Measurements from ENCODE around the gene SLC2A5.

The SLC2A5 gene

DNA sequence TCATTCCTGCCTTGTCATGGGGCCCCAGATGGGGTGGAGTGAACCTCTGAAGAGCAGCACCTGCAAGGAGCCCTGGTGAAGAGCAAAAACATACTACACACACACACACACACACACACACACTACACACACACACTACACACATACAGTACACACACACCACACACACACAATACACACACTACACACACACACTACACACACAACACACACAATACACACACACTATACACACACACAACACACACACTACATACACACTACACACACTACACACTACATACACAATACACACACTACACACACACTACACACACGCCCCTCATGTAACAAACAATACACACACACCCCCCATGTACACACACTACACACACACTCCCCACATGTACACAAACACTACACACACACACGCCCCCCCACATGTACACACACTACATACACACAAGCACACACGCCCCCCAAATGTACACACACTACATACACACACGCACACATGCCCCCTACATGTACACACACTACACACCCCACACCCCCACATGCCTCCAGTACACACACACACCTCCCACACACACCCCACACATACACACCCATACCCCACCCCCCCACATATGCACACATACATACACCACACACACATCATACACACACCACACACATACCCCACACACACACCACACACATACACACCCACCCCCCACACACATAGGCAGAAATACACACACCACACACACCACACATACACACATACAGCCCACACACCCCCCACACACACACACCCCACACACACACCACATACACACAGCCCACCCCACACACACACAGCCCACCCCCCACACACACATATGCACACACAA is 9.3 kb downstream of the SLC2A5 start:
- no peak for FAIRE-seq

DNA sequence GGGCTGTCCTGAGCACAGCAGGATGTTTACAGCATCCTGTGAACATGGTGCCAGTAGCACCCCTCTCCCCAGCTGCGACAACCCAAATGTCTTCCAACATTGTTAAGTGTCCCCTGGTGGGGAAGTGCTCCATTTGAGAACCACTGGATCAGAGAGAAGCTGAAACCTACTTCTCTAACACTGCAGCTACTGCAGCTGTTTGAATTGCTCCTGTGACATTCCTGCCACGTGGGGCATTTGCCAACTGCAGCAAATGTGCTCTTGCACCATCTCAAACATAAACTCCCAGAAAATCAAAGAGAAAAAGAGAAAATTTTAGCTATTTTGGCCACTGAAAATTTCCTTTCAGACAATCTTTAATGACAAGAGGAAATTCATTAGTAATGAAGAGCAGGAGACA is 11.0 kb downstream of the SLC2A5 start:
- FAIRE-seq = no peak

DNA sequence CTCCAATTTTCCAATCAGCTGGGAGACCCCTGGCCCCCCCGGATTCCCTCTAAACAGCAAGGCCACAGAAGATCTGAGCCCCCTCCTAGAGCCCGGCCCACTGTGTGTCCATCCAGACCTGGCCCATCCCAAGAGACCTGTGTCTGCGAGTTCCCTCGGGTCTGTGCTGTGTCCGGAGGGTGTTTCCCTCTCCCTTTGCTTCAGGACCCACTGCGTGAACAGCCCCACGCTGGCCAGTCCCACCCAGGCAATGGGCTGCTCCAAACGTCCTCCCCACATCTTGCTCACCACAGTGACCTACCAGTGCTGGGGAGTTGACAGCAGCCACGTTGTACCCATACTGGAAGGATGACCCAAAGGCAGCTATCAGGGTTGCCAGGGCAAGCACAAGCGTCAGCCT is 11.6 kb downstream of the SLC2A5 start:
- no peak for FAIRE-seq

DNA sequence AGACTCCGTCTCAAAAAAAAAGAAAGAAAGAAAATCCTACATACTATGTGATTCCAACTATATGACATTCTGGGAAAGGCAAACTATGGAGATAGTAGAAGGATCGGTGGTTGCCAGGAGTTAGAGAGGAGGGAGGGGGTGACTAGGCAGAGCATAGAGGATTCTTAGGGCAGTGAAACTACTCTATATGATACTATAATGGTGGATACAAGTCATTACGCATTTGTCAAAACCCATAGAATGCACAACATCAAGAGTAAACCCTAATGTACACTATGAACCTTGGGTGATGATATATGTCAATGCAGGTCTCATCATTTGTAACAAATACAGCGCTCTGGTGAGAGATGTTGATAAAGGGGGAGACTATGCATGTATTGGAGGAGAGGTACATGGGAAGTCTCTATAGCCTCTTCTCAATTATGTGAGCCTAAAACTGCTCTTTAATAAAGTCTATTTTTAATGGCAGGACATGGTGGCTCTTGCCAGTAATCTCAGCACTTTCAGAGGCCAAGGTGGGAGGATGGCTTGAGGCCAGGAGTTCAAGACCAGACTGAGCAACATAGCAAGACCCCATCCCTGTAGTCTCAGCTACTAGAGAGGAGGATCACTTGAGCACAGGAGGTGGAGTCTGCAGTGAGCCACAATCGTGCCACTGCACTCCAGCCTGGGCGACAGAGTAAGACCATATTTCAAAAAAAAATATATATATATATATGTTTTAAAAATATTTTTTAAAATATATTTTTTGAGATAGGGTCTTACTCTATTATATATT is 17.0 kb downstream of the SLC2A5 start:
- no peak for FAIRE-seq

DNA sequence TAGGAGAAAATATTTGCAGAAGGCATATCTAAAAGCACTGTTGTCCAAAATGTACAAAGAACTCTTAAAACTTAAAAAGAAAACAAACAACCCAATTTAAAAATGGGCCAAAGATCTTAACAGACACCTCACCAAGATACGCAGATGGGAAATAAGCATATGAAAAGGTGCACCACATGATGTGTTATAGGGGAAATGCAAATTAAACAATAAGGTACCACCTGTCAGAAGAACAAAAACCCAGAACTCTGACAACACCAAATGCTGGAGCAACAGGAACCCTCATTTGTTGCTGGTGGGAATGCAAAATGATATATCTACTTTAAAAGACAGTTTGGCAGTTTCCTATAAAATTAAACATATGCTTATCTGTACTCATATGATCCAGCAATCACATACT is 18.1 kb downstream of the SLC2A5 start:
- FAIRE-seq = no peak

DNA sequence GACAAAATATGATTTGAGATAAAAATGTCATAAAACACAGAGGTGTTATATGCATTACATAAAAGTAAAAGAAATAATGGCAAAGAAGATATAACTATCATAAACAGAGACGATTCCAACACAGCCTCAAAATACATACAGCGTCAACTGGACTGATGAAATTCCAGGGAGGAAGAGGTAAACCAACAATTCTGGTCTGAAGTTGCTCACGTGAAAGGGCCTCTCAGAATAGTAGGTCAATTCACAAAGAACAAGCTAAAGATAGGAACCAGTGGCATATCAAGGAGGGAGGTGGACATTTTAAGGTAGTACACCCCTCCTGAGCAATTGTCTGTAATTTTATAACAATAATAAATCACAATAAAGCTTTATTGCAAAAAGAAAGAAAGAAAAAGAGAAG is 18.6 kb downstream of the SLC2A5 start:
- no peak for FAIRE-seq

DNA sequence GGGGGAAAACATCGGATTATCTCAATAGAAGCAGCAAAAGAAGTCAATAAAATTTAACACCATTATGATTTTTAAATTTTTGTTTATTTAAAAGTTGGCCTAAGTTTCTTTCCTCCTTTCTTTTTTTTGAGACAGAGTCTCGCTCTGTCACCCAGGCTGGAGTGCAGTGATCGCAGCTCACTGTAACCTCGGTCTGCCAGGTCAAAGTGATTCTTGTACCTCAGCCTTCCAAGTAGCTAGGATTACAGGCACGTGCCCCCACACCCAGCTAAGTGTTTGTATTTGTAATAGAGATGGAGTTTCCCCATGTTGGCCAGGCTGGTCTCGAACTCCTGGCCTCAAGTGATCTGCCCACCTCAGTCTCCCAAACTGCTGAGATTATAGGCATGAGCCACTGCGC is 20.9 kb downstream of the SLC2A5 start:
- no peak for FAIRE-seq

DNA sequence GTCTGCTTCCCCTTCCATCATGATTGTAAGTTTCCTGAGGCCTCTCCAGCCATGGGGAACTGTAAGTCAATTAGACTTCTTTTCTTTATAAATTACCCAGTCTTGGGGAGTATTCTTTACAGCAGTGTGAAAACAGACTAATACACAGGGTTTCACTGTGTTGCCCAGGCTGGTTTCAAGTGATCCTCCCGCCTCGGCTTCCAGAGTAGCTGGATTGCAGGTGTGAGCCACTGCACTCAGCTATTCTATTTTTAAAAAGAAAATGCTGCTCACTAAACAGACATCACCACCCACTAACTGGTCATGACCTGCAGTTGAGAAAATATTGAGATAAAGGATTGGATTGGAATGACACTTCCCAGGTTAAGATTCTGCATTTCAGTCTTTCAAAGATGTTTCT is 22.4 kb downstream of the SLC2A5 start:
- FAIRE-seq = no peak

DNA sequence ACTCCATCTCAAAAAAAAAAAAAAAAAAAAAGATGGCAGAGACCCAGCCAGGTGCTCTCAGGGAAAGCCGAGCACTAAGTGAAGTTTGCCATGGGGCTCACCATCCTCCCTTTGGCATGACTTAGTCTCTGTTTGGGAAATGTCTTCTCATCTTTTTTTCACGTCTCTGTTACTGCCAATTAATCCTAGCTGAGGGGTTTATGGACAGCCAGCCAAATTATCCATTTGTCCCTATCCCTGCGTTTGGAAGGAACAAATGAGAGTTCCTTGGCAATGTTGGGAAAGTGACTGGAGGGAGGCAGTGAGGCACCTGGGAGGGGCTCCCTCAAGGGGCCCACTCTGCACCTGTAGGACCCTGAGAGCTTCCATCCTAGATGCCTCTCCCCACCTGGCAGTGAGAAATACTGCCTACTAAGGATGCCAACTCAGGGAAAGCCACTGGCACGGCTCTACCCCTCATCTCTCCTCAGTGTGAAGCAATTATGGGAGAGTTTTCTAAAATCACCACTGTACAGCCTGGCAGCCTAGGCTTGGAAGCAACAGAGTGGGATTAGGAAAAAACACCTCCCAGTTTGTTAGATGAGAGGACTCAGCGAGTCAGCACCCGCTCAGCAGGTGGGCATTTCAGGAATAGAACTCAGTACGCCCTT is 23.4 kb downstream of the SLC2A5 start:
- no peak for FAIRE-seq

DNA sequence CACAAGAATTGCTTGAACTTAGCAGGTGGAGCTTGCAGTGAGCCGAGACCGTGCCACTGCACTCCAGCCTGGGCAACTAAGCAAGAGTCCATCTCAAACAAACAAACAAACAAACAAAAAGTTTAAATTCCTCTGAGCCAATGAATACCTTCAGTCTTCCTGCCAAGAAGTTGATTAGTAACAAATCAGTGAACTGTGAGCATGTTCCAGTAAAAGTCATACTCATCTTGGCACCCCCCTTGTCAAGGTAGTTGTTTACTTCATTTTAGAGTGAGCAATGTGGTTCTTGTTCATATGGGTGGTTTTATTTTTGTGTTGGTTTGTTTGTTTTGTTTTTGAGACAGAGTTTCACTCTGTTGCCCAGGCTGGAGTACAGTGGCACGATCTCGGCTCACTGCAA is 25.2 kb downstream of the SLC2A5 start:
- FAIRE-seq = no peak

DNA sequence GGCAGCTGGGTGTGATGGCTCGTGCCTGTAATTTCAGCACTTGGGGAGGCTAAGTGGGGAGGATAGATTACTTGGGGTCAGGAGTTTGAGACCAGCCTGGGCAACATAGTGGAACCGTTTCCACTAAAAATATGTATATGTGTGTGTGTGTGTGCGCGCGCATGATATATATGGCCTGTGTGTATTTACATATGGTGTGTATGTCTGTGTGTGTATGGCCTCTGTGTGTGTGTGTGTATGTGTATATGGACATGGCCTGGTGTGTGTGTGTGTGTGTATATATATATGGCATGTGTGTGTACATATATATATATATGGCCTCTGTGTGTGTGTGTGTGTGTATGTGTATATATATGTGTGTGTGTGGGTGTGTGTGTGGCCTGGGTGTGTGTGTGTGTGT is 27.2 kb downstream of the SLC2A5 start:
- no peak for FAIRE-seq

DNA sequence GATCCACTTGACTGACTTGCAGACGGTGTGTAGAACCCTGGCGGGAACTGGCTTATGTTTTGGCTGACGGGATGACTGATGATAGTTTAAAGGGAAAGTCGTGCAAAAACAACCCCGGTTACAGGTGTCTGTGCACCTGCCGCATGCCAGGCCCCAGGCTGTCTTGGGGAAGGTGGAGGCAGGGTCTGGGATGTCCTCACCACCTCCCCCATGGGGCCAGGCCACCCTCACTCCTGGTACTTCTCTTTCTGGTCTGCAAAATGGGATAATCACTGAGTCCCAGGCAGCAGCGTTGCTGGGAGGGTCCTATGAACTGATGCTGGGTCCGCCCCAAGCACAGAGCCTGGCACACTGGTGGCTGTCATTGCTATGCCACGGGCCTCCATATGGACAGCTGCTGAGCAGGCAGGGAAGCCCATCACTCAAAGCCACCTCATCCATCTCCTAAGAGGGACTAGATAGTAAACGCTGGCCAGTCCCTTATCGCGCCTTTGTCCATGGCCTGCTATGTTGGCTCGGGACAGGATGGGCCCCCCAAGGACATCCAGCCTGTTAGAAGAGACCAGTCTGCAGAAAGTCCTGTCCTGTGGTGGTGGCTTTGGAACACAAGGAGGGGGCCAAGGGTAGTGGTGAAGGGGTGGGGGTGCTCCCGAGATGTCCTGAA is 28.2 kb downstream of the SLC2A5 start:
- no peak for FAIRE-seq

DNA sequence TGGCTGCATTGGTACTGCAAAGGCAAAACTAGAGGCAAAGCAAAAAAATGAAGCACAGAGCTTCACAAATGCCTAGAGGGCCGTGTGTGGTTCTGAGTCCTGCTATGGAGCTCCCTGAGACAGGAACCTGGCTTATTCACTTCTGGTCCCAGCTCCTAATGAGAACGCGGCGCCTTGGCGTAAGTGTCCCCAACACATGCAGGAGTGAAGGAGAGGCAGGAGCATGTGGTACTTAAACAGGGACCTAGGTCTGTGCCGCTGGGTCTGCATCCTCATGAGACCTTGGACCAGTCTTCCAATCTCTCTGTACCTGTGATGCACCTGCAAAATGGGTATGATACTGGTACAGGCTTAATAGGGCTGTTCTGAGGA is 28.8 kb downstream of the SLC2A5 start:
- no peak for FAIRE-seq

DNA sequence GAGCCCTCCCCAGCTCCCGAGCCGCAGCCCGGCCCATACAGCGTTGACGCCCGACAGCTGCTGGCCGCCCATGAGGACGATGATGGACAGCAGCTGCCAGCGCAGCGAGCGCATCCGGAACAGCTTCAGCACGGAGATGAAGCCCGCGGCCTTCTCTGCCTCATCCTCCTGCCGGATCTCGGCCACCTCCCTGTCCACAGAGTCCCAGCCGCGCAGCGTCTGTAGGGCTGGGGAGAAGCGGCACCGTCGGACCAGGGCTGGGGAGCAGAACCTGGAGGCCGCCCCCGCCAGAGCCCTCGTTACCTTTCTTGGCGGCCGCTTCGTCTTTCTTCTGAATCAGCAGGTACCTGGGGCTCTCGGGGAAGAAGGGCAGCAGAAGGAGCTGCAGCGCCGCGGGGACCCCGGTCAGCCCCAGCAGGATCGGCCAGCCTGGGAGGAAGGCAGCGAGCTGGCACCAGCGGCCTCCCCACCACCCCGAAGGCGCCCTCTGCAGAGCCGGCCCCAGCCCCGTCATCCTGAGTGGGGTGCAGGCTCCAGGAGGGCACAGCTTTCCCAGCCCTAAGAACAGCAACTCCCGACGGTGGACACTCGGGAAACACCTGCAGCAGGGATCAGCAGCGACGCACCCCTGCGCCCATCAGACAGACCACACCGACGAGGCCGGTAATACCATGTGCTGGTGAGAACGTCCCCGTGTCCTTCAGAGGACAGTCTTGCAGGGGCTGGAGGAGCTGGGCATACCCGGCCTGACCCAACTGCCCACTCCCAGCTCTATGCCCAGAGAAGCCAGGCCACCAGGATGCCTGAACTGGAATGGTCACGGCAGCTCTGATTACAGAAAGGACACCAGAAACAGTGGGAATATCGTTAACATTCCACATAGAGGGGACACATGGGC is 29.4 kb downstream of the SLC2A5 start:
- FAIRE-seq = no peak

DNA sequence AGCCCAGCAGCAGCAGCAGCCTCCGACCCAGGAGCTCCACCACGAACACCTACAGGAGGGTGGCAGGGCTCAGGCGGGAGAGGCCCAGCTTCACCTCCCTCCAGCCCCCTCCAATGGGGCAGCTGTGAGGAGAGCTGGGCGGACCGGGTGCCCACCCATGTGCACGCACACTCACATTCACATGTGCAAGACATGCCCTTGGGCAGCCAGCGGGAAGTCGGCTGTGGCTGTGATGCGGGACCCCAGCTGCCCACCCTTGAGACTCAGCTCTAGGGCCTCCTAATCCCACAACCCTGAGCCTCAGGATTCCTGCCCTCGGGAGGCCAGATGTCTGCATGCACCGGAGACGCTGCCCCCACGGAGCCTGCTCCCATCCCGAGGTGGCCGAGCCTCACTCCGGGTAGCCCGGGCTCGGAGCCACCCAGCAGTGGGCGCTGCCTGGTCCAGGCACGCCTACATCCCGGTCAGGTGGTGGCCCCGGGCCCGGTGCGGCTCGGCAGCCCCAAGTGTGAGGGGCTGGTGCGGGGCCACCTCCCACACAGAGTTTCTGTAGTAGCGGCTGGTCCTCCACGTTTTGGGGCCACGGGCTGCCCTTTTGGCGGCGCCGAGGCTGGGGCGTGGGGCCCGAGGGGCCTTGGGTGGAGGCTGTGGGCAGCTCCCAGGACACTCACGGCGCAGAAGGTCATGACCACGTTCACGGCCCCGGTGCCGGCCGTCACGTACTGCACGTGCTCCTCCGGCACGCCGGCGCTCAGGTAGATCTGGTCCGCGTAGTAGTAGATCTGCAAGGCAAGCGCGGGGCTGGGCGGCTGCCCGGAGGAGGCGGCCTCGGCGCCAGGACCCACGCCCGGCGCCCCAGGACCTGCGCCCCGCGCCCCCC is 30.3 kb downstream of the SLC2A5 start:
- no peak for FAIRE-seq

DNA sequence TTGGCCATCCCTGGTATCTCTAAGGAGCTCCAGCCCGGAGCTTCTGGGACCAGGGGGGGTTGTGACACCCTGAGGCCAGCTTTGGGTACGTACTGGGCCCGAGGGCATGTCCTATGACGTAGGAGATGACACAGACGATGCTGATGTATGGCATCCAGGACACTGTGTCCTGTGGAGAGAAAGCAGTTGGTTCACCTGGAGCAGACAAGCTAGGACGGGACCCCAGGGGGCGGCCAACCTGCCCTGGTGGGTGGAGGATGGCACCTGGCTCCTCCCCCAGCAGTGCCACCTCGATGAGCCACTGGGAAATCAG is 31.1 kb downstream of the SLC2A5 start:
- FAIRE-seq = no peak

DNA sequence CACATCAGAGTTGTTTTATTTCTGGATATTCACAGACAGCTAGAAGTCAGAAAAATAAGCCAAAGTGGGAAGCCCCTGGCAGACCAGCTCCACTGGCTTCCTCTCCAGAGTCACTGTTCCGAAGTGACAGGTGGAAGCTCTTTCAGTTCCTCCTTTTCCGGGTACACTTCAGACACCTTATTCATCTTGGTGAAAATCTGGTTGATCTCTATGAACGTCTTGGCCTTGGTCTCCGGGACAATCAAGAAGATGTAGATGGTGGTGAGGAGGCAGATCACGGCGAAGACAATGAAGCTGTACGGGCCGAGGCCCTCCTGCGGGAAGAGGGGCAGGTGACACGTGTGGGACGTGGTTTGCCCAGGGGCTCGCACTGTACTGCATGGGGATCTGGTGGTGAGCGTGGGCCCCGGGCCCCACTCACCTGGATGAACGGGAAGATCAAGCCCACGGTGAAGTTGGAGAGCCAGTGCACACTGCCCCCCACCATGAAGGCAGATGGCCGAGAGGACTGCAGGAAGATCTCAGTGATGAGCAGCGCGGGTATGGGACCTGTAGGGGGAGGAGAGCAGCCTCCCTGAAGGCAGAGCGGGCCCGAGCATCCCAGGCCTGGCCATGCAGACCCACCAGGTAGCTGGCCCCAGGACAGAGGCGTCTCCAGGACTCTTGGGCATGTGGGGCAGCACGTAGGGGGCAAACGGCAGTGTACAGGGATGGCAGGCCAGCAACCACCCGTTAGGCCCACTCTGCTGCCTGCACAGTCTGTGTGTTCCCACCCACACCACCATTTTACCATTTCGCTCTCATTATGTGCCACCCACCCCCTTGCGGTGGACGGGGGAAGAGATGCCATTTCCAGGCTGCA is 31.7 kb downstream of the SLC2A5 start:
- FAIRE-seq = no peak

DNA sequence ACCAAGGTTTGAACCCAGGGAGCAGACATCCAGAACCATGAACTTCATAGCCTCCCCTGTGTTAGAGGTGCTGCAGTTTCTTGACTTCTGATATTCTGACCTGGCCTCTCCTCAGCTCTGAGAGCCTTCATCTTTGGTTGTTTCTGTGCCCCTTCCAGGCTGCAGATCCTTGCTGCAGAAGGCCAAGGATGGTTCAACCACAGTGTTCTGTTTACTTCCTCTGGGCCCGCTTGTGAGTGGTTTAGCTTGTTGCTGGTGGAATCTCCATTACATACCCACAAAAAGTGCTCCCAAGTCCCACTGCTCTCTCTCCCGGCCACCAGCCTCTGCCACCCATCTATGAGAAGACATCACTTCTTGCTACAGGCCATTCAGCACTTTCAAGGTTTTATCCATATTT is 34.2 kb downstream of the SLC2A5 start:
- no peak for FAIRE-seq

DNA sequence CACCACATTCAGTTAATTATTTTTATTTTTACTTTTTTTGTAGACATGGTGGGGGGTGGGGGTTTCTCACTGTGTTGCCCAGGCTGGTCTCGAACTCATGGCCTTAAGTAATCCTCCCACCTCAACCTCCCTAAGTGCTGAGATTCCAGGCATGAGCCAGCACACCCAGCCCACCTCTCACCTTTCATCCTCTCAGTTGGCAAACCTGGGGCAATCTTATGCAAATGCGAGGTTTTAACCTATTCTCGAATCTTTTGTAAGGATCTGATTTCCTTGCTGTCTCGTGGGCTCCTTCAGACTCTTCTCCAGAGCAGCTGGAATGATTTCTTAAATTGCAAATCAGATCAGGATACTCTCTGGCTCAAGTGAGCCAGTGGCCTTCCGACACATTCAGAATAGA is 36.1 kb downstream of the SLC2A5 start:
- FAIRE-seq = no peak

DNA sequence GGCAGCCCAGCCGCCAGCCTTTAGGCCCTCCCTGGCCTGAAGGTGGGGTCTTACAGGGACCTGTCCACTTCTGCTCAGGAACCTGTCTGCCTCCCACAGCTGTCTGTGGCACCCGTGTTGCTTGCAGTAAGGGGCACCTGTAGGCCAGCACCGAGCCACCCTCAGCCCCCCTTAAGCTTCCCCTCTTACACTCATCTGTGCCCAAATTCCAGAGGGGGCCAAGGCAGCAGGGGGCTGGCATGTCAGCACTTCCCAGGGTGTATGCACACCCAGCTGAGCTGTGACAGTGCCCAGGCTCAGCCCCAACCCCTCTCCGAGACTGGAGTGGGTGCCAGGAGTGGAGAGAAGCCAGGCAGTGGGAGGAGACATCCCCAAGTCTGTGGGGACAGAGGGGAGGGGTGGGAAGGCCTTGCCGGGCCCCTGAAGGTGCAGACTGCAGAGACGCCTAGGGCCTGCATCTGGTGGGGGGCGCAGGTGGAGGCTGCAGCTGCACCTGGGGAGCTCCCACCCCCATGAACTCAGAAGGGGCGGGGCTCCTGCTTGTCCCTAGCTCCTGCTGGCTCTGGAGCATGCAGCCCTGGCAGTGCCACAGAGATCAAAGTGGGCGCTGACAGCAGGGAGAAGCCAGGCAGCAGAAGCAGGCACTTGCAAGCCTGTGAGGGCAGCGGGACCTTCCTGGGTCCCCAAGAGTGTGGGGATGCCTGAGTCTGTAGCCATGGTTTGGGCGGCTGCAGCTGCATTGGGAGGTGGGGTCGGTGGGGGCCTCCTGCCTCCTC is 37.8 kb downstream of the SLC2A5 start:
- no peak for FAIRE-seq

Data from TTC549 (cell line).